ENCODE measurements around the gene LTV1. TPM values are rescaled to one million over a fixed set of nuclear protein-coding genes. Genes with fewer than 3 reads are reported as not detected.
"Not testable (repeated sequence)": the region's sequence is repeated elsewhere in the genome, so short reads cannot be mapped to it uniquely, and the experiment has no call there.

LTV1 gene
- 10 to 100 TPM in 8 of 10 donors, 1 to 10 TPM in 2; 6.9 to 19.4 (median 12.5) TPM for total RNA-seq
- polyA plus RNA-seq: 10 to 100 TPM in 1 of 2 donors, 1 to 10 TPM in 1; 9.7 to 22.4 TPM
- long read RNA-seq, donor 1, transcript LTV1-201 (11 exons, 1,847 nt): major isoform, 22 of 25 reads
- long read RNA-seq, donor 1, partial matches to known transcripts: 3 of 25 reads
- long read RNA-seq, donor 1, other reads (novel, unspliced or antisense): 0 of 25 reads
- long read RNA-seq, donor 2, transcript LTV1-201 (11 exons, 1,847 nt): major isoform, 13 of 18 reads
- long read RNA-seq, donor 2, partial matches to known transcripts: 2 of 18 reads
- long read RNA-seq, donor 2, other reads (novel, unspliced or antisense): 3 of 18 reads
- long read RNA-seq, donor 3, transcript LTV1-201 (11 exons, 1,847 nt): major isoform, 58 of 82 reads
- long read RNA-seq, donor 3, partial matches to known transcripts: 16 of 82 reads
- long read RNA-seq, donor 3, other reads (novel, unspliced or antisense): 8 of 82 reads

- H3K27ac ChIP-seq: peak within 1 kb of the TSS; percentile 7 to 98 (median 92)
- no peaks in the 10 kb centered on the region for H3K9me3 ChIP-seq
- WGBS, 2 donors: 1% methylated on average over 62 to 64 of the region's 64 CpGs
- H3K4me1 ChIP-seq: peaks cover 0 to 19% (median 13%) of the 10 kb centered on the region in 9 donors
- H3K36me3 ChIP-seq: peaks cover 0 to 38% (median 27%) of the 10 kb centered on the region in 9 donors
- no peaks in the 10 kb centered on the region for H3K27me3 ChIP-seq
- intact Hi-C loops (cut with DNase I): loop anchor here in 8 of 10 donors (1.0 to 10.0 kb wide), 11 partner anchors 96 to 268 kb away; partner anchors contain the start of genes PHACTR2 (in 3 of the 8) and PLAGL1 (in 1 of the 8)
- DNase-seq: peak; percentile 96 to 97
- H3K4me3 ChIP-seq: peak within 1 kb of the TSS; percentile 56 to 94 (median 78)
- peak; percentile 99 to 100 (median 100) for ATAC-seq
- TF ChIP-seq CTCF (IDR thresholded peaks at IDR 0.05): peak in 4 of 9 donors; percentile 9 to 24 (median 19)
Measured at GRCh38 chr6:143842902-143843676, at the start of gene LTV1. LTV1 (plus strand) TSS chr6:143843338; CDS start chr6:143843478, 140 bp downstream.

- DNase-seq; H3K27me3 ChIP-seq; intact Hi-C loops (cut with DNase I); ATAC-seq; H3K4me3 ChIP-seq; H3K27ac ChIP-seq; H3K4me1 ChIP-seq: not testable (repeated sequence)
- 95 to 100% methylated on average over 2 of the region's 2 CpGs for WGBS, 2 donors
- peaks cover 0 to 44% (median 10%) of the 10 kb centered on the region in 11 donors for H3K9me3 ChIP-seq
- H3K36me3 ChIP-seq: peaks cover 0 to 89% (median 12%) of the 10 kb centered on the region in 9 donors
Measured at GRCh38 chr6:143796551-143796950, 46.6 kb upstream of the LTV1 start.

GRCh38 chr6:143798487-143798886 lies 44.7 kb upstream of the LTV1 start:
- 95 to 98% methylated on average over 3 of the region's 3 CpGs for WGBS, 2 donors

GRCh38 chr6:143802833-143803565 lies 40.1 kb upstream of the LTV1 start:
- Histone ChIP-seq H3K4me1 (peaks cover 0 to 51% (median 11%) of the 10 kb centered on the region in 9 donors), H3K27me3 (no peaks in the 10 kb centered on the region), H3K36me3 (peaks cover 0 to 66% (median 13%) of the 10 kb centered on the region in 9 donors), H3K9me3 (peaks cover 0 to 31% (median 4%) of the 10 kb centered on the region in 11 donors), H3K27ac (no peak overlapping the region), H3K4me3 (no peak overlapping the region)
- ATAC-seq: no peak
- DNase-seq: no peak
- no peak for TF ChIP-seq CTCF (IDR thresholded peaks at IDR 0.05)
- WGBS, 2 donors: 97% methylated on average over 8 of the region's 8 CpGs
- intact Hi-C loops (cut with DNase I): loop anchor here in 1 of 10 donors (5.0 kb wide), 1 partner anchor 1316 kb away; no protein-coding TSS in a partner anchor

More at GRCh38 chr6:143798487-143798886, 44.7 kb upstream of the LTV1 start:
- ATAC-seq; H3K27ac ChIP-seq; intact Hi-C loops (cut with DNase I); H3K27me3 ChIP-seq; H3K4me1 ChIP-seq; H3K4me3 ChIP-seq; DNase-seq: not testable (repeated sequence)
- peaks cover 0 to 87% (median 8%) of the 10 kb centered on the region in 9 donors for H3K36me3 ChIP-seq
- peaks cover 0 to 33% (median 4%) of the 10 kb centered on the region in 11 donors for H3K9me3 ChIP-seq
